ENCODE measurements around the gene DKK1.

The DKK1 gene

GRCh38 chr10:52318822-52319464 lies 4.9 kb downstream of the DKK1 start:
- ATAC-seq = peak; percentile 60
- TF ChIP-seq ZC3H10 (CRISPR knock-in tag; IDR thresholded peaks at IDR 0.05) (peak; percentile 84; the same call in 1 of the 2 replicates), PATZ1 (CRISPR knock-in tag; IDR thresholded peaks at IDR 0.05; ENCODE audit: borderline replicate concordance) (peak; percentile 15; the same call in 1 of the 2 replicates), POU6F1 (CRISPR knock-in tag; IDR thresholded peaks at IDR 0.05; ENCODE audit: borderline replicate concordance, low read depth) (peak; percentile 18; the same call in 1 of the 2 replicates), CREB5 (CRISPR knock-in tag; IDR thresholded peaks at IDR 0.05; ENCODE audit: low read depth) (peak; percentile 80), ZNF565 (CRISPR knock-in tag; conservative IDR thresholded peaks at IDR 0.05; ENCODE audit: low read depth) (no peak), ZFP3 (CRISPR knock-in tag; IDR thresholded peaks at IDR 0.05) (no peak), BACH2 (CRISPR knock-in tag; IDR thresholded peaks at IDR 0.05; ENCODE audit: borderline replicate concordance) (no peak), ZNF8 (CRISPR knock-in tag; IDR thresholded peaks at IDR 0.05) (no peak), OSR1 (CRISPR knock-in tag; IDR thresholded peaks at IDR 0.05) (no peak), TOX (CRISPR knock-in tag; IDR thresholded peaks at IDR 0.05; ENCODE audit: borderline replicate concordance) (peak; percentile 87), ISL1 (CRISPR knock-in tag; IDR thresholded peaks at IDR 0.05) (peak; percentile 93), RARB (CRISPR knock-in tag; IDR thresholded peaks at IDR 0.05) (no peak)

- TF ChIP-seq TSHZ2 (CRISPR knock-in tag; IDR thresholded peaks at IDR 0.05) (no peak), POU6F1 (CRISPR knock-in tag; IDR thresholded peaks at IDR 0.05; ENCODE audit: borderline replicate concordance, low read depth) (no peak), ESRRG (CRISPR knock-in tag; IDR thresholded peaks at IDR 0.05) (no peak), ZNF565 (CRISPR knock-in tag; conservative IDR thresholded peaks at IDR 0.05; ENCODE audit: low read depth) (no peak), ISL1 (CRISPR knock-in tag; IDR thresholded peaks at IDR 0.05) (peak; percentile 20)
- ATAC-seq = no peak
Observed at GRCh38 chr10:52319926-52320325, 5.8 kb downstream of the DKK1 start.

- no peak for ATAC-seq
- TF ChIP-seq ZNF565 (CRISPR knock-in tag; conservative IDR thresholded peaks at IDR 0.05; ENCODE audit: low read depth) (no peak), ZNF8 (CRISPR knock-in tag; IDR thresholded peaks at IDR 0.05) (no peak), SNAI2 (CRISPR knock-in tag; IDR thresholded peaks at IDR 0.05) (no peak), ARNTL (CRISPR knock-in tag; IDR thresholded peaks at IDR 0.05; ENCODE audit: borderline replicate concordance, low read depth) (no peak), PPARA (CRISPR knock-in tag; IDR thresholded peaks at IDR 0.05; ENCODE audit: borderline replicate concordance) (no peak), PATZ1 (CRISPR knock-in tag; IDR thresholded peaks at IDR 0.05; ENCODE audit: borderline replicate concordance) (no peak), ZFP30 (CRISPR knock-in tag; IDR thresholded peaks at IDR 0.05) (no peak), ZC3H10 (CRISPR knock-in tag; IDR thresholded peaks at IDR 0.05) (no peak), OSR1 (CRISPR knock-in tag; IDR thresholded peaks at IDR 0.05) (no peak), GLIS3 (CRISPR knock-in tag; IDR thresholded peaks at IDR 0.05) (no peak), TSHZ2 (CRISPR knock-in tag; IDR thresholded peaks at IDR 0.05) (no peak), BACH2 (CRISPR knock-in tag; IDR thresholded peaks at IDR 0.05; ENCODE audit: borderline replicate concordance) (no peak), POU6F1 (CRISPR knock-in tag; IDR thresholded peaks at IDR 0.05; ENCODE audit: borderline replicate concordance, low read depth) (no peak)
Observed at GRCh38 chr10:52322323-52322722, 8.2 kb downstream of the DKK1 start.

Measured in SK-N-SH treated with all-trans-retinoic acid at 6 μM for 48 hours (cell line).